Measurements from ENCODE around the gene CDC42BPB.

DNA sequence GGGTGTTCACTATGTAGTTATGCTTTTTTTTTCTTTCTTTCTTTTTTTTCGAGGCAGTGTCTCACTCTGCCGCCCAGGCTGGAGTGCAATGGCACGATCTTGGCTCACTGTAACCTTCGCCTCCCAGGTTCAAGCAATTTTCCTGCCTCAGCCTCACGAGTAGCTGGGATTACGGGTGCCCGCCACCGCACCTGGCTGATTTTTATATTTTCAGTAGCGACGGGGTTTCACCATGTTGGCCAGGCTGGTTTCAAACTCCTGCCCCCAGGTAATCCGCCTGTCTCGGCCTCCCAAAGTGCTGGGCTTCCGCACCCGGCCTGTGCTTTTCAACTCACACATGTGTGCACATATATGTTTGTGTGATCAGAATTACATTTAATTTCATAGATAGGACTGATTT lies 173.8 kb downstream of the CDC42BPB start:
- no peak for TF ChIP-seq CTCF (IDR thresholded peaks at IDR 0.05; ENCODE audit: borderline replicate concordance, extremely low read depth, low read length, poor library complexity, severe bottlenecking)
- no peak for TF ChIP-seq EZH2 (IDR thresholded peaks at IDR 0.05; ENCODE audit: borderline replicate concordance, low read depth, low read length, severe bottlenecking)

Measured in DND-41 (cell line).